Left lung (tissue), 10 donors: ENCODE results near the gene INTS2. TPM values are rescaled to one million over a fixed set of nuclear protein-coding genes. Genes with fewer than 3 reads are reported as not detected.
A peak's percentile ranks its signal among the peaks of the same experiment; 100 is the strongest.

Source experiments
- ATAC-seq: fragments of 200-7000 bp; cut with Tn5 transposase; one replicate; pipeline ENCODE4 v1.9.1; 2020; ENCODE audit warnings: moderate library complexity
- DNase-seq, 4 donors: peaks; one replicate each; pipeline ENCODE4 v3.0.0-alpha.2; 2013 to 2020
- H3K27ac ChIP-seq, 2 donors: fragments of 200-600 bp; sonication (generic) in 1 of 2; one replicate each; pipeline versions ENCODE4 v1.5.0 to v1.8.0; 2020 to 2021
- H3K27me3 ChIP-seq, 2 donors: fragments of 200-600 bp; sonication (generic) in 1 of 2; one replicate each; pipeline versions ENCODE4 v1.5.0 to v1.8.0; 2020 to 2021
- H3K36me3 ChIP-seq, 2 donors: fragments of 200-600 bp; sonication (generic) in 1 of 2; one replicate each; pipeline versions ENCODE4 v1.5.0 to v1.8.0; 2020 to 2021
- H3K4me1 ChIP-seq, 2 donors: fragments of 200-600 bp; one replicate each; pipeline ENCODE4 v1.8.0; 2021
- H3K4me3 ChIP-seq, 2 donors: fragments of 200-600 bp; sonication (generic) in 1 of 2; one replicate each; pipeline versions ENCODE4 v1.5.0 to v1.8.0; 2020 to 2021; ENCODE audit warnings: mild to moderate bottlenecking in 1 of 2
- H3K9me3 ChIP-seq, 2 donors: fragments of 200-600 bp; sonication (generic) in 1 of 2; one replicate each; pipeline versions ENCODE4 v1.5.0 to v1.8.0; 2020 to 2021
- intact Hi-C, 2 donors: fragments of 100-400 bp; cut with DNase I; formaldehyde crosslinking; loops; one replicate each; pipeline versions ENCODE4 v1.11.2 to v1.14.2; 2022
- polyA plus RNA-seq, 6 donors: library from polyadenylated mRNA; unstranded; fragments of 120-200 nt; gene quantifications; one replicate each; pipeline ENCODE4 v1.2.1, GENCODE V29; 2013; ENCODE audit not compliant: insufficient read length in 6 of 6
- total RNA-seq, 2 donors: library from RNA; stranded (reverse); fragmentation: NEBNext Ultra II Directional; extraction: Animal tissue kit (Norgen Biotek cat#: 25700); gene quantifications; one replicate each; pipeline ENCODE4 v1.2.1, GENCODE V29; 2021
- TF ChIP-seq, protein P1 (sequence below), 2 donors: fragments of 200-600 bp; sonication (generic) in 1 of 2; IDR thresholded peaks; one replicate each; pipeline versions ENCODE4 v1.5.0 to v1.8.0; 2021; ENCODE audit warnings: antibody characterized with exemption in 2 of 2
- donor health status: DM: no; HTN: yes; CAD: no.
- donor health status: DM: no; HTN: no; CAD: no.

Gene INTS2
- total and polyA plus RNA-seq, 8 donors: 11.3 to 14.8 (median 12.5) TPM

DNA sequence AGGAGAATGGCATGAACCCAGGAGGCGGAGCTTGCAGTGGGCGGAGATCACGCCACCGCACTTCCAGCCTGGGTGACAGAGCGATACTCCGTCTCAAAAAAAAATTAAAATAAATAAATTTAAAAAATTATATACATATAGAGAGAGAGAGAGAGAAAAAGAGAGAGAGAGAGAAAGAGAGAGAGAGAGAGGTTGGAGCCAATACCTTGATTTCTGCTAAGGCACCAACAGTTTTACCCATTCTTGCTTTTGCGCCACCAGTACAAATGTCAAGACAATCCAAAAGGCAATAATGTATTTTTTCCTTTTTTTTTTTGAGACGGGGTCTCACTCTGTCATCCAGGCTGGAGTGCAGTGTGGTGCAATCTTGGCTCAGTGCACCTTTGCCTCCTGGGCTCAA lies 81.7 kb downstream of the INTS2 start:
- H3K27ac ChIP-seq: no peak overlapping the region
- TF ChIP-seq, protein P1, sequence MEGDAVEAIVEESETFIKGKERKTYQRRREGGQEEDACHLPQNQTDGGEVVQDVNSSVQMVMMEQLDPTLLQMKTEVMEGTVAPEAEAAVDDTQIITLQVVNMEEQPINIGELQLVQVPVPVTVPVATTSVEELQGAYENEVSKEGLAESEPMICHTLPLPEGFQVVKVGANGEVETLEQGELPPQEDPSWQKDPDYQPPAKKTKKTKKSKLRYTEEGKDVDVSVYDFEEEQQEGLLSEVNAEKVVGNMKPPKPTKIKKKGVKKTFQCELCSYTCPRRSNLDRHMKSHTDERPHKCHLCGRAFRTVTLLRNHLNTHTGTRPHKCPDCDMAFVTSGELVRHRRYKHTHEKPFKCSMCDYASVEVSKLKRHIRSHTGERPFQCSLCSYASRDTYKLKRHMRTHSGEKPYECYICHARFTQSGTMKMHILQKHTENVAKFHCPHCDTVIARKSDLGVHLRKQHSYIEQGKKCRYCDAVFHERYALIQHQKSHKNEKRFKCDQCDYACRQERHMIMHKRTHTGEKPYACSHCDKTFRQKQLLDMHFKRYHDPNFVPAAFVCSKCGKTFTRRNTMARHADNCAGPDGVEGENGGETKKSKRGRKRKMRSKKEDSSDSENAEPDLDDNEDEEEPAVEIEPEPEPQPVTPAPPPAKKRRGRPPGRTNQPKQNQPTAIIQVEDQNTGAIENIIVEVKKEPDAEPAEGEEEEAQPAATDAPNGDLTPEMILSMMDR (IDR thresholded peaks at IDR 0.05): no peak
- no peaks in the 10 kb centered on the region for H3K9me3 ChIP-seq
- intact Hi-C loops: no loop called here
- H3K27me3 ChIP-seq: no peaks in the 10 kb centered on the region
- DNase-seq: no peak
- no peak overlapping the region for H3K4me3 ChIP-seq
- no peak for ATAC-seq
- H3K4me1 ChIP-seq: no peaks in the 10 kb centered on the region
- H3K36me3 ChIP-seq: no peaks in the 10 kb centered on the region

DNA sequence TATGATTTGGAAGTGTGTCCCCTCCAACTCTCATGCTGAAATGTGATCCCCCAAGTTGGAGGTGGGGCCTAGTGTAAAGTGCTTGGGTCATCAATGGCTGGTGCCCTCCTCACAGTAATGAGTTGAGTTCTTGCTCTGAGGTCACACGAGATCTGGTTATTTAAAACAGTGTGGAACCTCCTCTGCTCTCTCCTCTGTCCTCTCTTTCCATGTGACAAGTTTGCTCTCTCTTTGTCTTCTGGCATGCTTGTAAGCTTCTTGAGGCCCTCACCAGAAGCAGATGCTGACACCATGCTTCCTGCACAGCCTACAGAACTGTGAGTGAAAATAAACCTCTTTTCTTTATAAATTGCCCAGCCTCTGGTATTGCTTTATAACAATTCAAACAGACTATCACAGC lies 84.3 kb downstream of the INTS2 start:
- intact Hi-C loops: no loop called here
- no peak overlapping the region for H3K4me3 ChIP-seq
- no peak overlapping the region for H3K27ac ChIP-seq
- H3K9me3 ChIP-seq: no peaks in the 10 kb centered on the region
- no peaks in the 10 kb centered on the region for H3K4me1 ChIP-seq
- ATAC-seq: no peak
- H3K27me3 ChIP-seq: no peaks in the 10 kb centered on the region
- no peaks in the 10 kb centered on the region for H3K36me3 ChIP-seq
- DNase-seq: no peak
- TF ChIP-seq, protein P1 (IDR thresholded peaks at IDR 0.05): no peak

DNA sequence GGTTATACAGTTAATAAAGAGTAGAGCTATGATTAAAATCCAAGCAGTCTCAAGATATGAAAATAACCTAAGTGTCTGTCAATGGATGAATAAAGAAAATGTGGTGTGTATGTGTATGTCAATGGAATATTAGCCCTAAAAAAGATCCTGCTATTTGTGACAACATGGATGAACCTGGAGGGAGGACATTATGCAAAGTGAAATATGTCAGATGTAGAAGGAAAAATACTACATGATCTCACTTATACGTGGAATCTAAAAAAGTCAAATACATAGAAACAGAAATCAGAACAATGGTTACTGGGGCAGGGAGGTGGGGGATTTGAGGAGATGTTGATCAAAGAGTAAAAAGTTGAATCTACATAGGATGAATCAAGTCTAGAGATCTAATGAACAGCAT lies 84.9 kb downstream of the INTS2 start:
- ATAC-seq (no peak), DNase-seq (no peak)
- Histone ChIP-seq H3K27me3 (no peaks in the 10 kb centered on the region), H3K4me1 (no peaks in the 10 kb centered on the region), H3K27ac (no peak overlapping the region), H3K4me3 (no peak overlapping the region), H3K36me3 (no peaks in the 10 kb centered on the region), H3K9me3 (no peaks in the 10 kb centered on the region)
- TF ChIP-seq, protein P1 (IDR thresholded peaks at IDR 0.05): no peak
- intact Hi-C loops: no loop called here

DNA sequence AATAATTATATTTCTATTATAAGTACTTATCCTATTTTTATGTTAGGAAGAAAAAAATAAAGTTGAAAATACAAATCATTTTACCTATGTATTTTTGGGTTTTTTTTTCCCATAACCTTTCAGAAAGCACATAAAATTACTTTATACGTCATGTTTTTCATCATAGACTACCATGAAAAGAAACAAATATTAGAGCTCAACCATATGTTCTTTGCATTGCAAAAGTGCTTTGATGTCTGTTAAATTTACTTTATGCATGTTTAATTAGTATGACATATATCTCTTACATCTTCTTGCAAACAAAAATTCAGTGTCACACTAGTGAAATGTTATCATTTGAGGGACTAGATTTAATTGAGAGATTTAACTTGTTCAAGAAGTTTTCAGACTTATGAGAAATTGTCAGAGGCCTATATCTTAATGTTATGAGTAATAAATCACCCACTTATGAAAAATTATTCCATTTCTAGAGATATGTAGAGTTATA lies 88.4 kb downstream of the INTS2 start:
- H3K4me3 ChIP-seq: no peak overlapping the region
- H3K27ac ChIP-seq: no peak overlapping the region
- ATAC-seq (no peak), DNase-seq (no peak)
- H3K4me1 ChIP-seq: no peaks in the 10 kb centered on the region
- intact Hi-C loops: loop anchor here in 1 of 2 donors (5.0 to 10.0 kb wide), 2 partner anchors 207 to 425 kb away; no protein-coding TSS in a partner anchor
- TF ChIP-seq, protein P1 (IDR thresholded peaks at IDR 0.05): no peak
- H3K27me3 ChIP-seq: no peaks in the 10 kb centered on the region
- no peaks in the 10 kb centered on the region for H3K9me3 ChIP-seq
- no peaks in the 10 kb centered on the region for H3K36me3 ChIP-seq

DNA sequence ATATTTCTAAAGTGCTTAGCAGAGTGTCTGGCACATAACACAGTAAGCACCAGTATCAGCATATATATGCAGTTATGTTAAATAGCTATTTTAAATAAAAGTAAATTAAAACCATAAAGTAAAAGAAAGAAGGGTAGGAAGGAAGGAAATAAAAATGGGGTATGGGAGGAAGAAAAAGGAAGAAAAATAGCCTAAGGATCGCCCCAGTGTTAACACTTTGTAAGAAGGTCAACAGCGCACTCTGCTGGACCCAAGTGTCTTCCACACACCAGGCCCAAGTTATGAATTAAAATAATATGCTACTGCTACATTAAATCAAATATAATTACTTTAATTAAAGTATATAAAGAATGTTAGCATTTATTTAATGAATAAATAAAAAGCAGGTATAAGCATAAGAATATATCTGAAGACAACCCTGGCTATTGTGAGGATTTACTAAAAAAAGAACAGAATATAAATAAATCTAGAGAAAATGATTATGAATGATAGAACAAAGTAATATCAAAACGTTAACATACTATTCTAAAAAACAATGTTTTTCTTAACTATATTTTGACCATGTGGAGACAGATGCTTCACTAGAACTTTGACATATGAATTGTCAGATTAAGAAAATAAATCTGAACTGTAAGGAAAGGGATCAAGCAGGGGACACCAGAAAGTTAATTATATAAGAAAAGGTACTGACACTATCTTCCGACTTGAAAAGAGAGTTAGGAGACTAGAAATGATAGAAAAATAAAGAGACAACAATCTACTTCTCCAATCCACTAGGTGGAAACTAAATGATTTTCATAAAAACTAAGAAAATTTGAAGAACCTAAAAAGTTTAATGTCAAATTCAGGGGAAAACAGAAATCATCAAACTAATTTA lies 90.4 kb downstream of the INTS2 start:
- peak in 3 of 4 donors; percentile 52 to 86 (median 69) for DNase-seq
- ATAC-seq: peak; percentile 93
- no peaks in the 10 kb centered on the region for H3K9me3 ChIP-seq
- H3K4me3 ChIP-seq: no peak overlapping the region
- intact Hi-C loops: loop anchor here in 1 of 2 donors (5.0 to 10.0 kb wide), 2 partner anchors 205 to 423 kb away; no protein-coding TSS in a partner anchor
- no peak overlapping the region for H3K27ac ChIP-seq
- TF ChIP-seq, protein P1 (IDR thresholded peaks at IDR 0.05): peak; percentile 73 to 76
- no peaks in the 10 kb centered on the region for H3K36me3 ChIP-seq
- H3K4me1 ChIP-seq: no peaks in the 10 kb centered on the region
- no peaks in the 10 kb centered on the region for H3K27me3 ChIP-seq
